Measurements from ENCODE around the gene NCOA7.

NCOA7 gene

GRCh38 chr6:125871365-125871764 lies 80.6 kb downstream of the NCOA7 start:
- H3K4me3 ChIP-seq (ENCODE audit: extremely low read depth, insufficient read depth, low read length, poor library complexity, severe bottlenecking): no peak overlapping the region
- peaks cover 5% of the 10 kb centered on the region for H3K36me3 ChIP-seq (ENCODE audit: control insufficient read depth, insufficient read depth, low read length)
- no peaks in the 10 kb centered on the region for H3K9me3 ChIP-seq (ENCODE audit: control insufficient read depth, low read length)
- no peak overlapping the region for H3K27ac ChIP-seq (ENCODE audit: low read depth, low read length, severe bottlenecking)
- peaks cover 7% of the 10 kb centered on the region for H3K4me1 ChIP-seq (ENCODE audit: control insufficient read depth, insufficient read depth, low read length, poor library complexity, severe bottlenecking)

- Histone ChIP-seq H3K36me3 (ENCODE audit: control insufficient read depth, insufficient read depth, low read length) (peaks cover 5% of the 10 kb centered on the region), H3K9me3 (ENCODE audit: control insufficient read depth, low read length) (no peaks in the 10 kb centered on the region), H3K4me1 (ENCODE audit: control insufficient read depth, insufficient read depth, low read length, poor library complexity, severe bottlenecking) (peaks cover 7% of the 10 kb centered on the region), H3K27ac (ENCODE audit: low read depth, low read length, severe bottlenecking) (no peak overlapping the region), H3K4me3 (ENCODE audit: extremely low read depth, insufficient read depth, low read length, poor library complexity, severe bottlenecking) (no peak overlapping the region)
- 100% methylated on average over 1 of the region's 5 CpGs; no CpG with 5 or more reads in 1 of the 2 experiments for WGBS, 2 experiments (ENCODE audit: insufficient coverage in 2 of 2)
Measured at GRCh38 chr6:125872259-125872921, 81.6 kb downstream of the NCOA7 start.

- no peak overlapping the region for H3K27ac ChIP-seq (ENCODE audit: low read depth, low read length, severe bottlenecking)
- no peaks in the 10 kb centered on the region for H3K36me3 ChIP-seq (ENCODE audit: control insufficient read depth, insufficient read depth, low read length)
- 86 to 97% methylated on average over 1 to 2 of the region's 4 CpGs for WGBS, 2 experiments (ENCODE audit: insufficient coverage in 2 of 2)
- H3K9me3 ChIP-seq (ENCODE audit: control insufficient read depth, low read length): no peaks in the 10 kb centered on the region
- no peak overlapping the region for H3K4me3 ChIP-seq (ENCODE audit: extremely low read depth, insufficient read depth, low read length, poor library complexity, severe bottlenecking)
- H3K4me1 ChIP-seq (ENCODE audit: control insufficient read depth, insufficient read depth, low read length, poor library complexity, severe bottlenecking): no peaks in the 10 kb centered on the region
Measured at GRCh38 chr6:125882243-125882642, 91.5 kb downstream of the NCOA7 start.

GRCh38 chr6:125884634-125885371 lies 94.0 kb downstream of the NCOA7 start:
- WGBS, 2 experiments (ENCODE audit: insufficient coverage in 2 of 2): 92% methylated on average over 4 to 5 of the region's 6 CpGs
- Histone ChIP-seq H3K36me3 (ENCODE audit: control insufficient read depth, insufficient read depth, low read length) (no peaks in the 10 kb centered on the region), H3K4me1 (ENCODE audit: control insufficient read depth, insufficient read depth, low read length, poor library complexity, severe bottlenecking) (no peaks in the 10 kb centered on the region), H3K9me3 (ENCODE audit: control insufficient read depth, low read length) (no peaks in the 10 kb centered on the region), H3K27ac (ENCODE audit: low read depth, low read length, severe bottlenecking) (no peak overlapping the region), H3K4me3 (ENCODE audit: extremely low read depth, insufficient read depth, low read length, poor library complexity, severe bottlenecking) (no peak overlapping the region)

DNA sequence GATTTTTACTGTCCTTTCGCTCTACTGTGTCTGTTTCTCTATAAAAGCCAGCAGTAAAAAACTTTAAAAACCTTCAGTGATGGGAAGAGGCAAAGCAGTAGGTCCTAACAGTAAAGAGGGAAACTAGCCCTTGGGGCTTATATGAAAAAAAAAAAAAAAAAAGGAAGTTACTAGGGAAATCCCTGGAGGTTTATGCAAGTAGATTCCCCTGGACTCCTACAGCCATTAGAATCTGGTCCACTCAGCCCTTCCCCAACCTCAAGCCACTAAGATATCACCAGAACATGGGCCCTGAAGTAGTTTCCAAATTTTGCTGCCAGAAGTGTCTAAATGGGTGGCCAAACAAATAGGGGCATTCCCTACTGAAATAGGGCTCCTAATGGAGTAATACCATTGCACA lies 95.3 kb downstream of the NCOA7 start:
- H3K36me3 ChIP-seq (ENCODE audit: control insufficient read depth, insufficient read depth, low read length): no peaks in the 10 kb centered on the region
- H3K27ac ChIP-seq (ENCODE audit: low read depth, low read length, severe bottlenecking): no peak overlapping the region
- H3K4me3 ChIP-seq (ENCODE audit: extremely low read depth, insufficient read depth, low read length, poor library complexity, severe bottlenecking): no peak overlapping the region
- H3K9me3 ChIP-seq (ENCODE audit: control insufficient read depth, low read length): no peaks in the 10 kb centered on the region
- no peaks in the 10 kb centered on the region for H3K4me1 ChIP-seq (ENCODE audit: control insufficient read depth, insufficient read depth, low read length, poor library complexity, severe bottlenecking)
- WGBS, 2 experiments (ENCODE audit: insufficient coverage in 2 of 2): no CpG with 5 or more reads among the region's 1 CpG

- 100% methylated on average over 2 of the region's 2 CpGs; no CpG with 5 or more reads in 1 of the 2 experiments for WGBS, 2 experiments (ENCODE audit: insufficient coverage in 2 of 2)
- H3K4me3 ChIP-seq (ENCODE audit: extremely low read depth, insufficient read depth, low read length, poor library complexity, severe bottlenecking): no peak overlapping the region
- no peaks in the 10 kb centered on the region for H3K36me3 ChIP-seq (ENCODE audit: control insufficient read depth, insufficient read depth, low read length)
- H3K9me3 ChIP-seq (ENCODE audit: control insufficient read depth, low read length): no peaks in the 10 kb centered on the region
- no peak overlapping the region for H3K27ac ChIP-seq (ENCODE audit: low read depth, low read length, severe bottlenecking)
- H3K4me1 ChIP-seq (ENCODE audit: control insufficient read depth, insufficient read depth, low read length, poor library complexity, severe bottlenecking): no peaks in the 10 kb centered on the region
Measured at GRCh38 chr6:125886914-125887313, 96.2 kb downstream of the NCOA7 start.

- Histone ChIP-seq H3K4me1 (ENCODE audit: control insufficient read depth, insufficient read depth, low read length, poor library complexity, severe bottlenecking) (no peaks in the 10 kb centered on the region), H3K27ac (ENCODE audit: low read depth, low read length, severe bottlenecking) (no peak overlapping the region), H3K36me3 (ENCODE audit: control insufficient read depth, insufficient read depth, low read length) (no peaks in the 10 kb centered on the region), H3K4me3 (ENCODE audit: extremely low read depth, insufficient read depth, low read length, poor library complexity, severe bottlenecking) (no peak overlapping the region), H3K9me3 (ENCODE audit: control insufficient read depth, low read length) (no peaks in the 10 kb centered on the region)
Measured at GRCh38 chr6:125887372-125887771, 96.6 kb downstream of the NCOA7 start.

- no peaks in the 10 kb centered on the region for H3K9me3 ChIP-seq (ENCODE audit: control insufficient read depth, low read length)
- no peaks in the 10 kb centered on the region for H3K36me3 ChIP-seq (ENCODE audit: control insufficient read depth, insufficient read depth, low read length)
- WGBS, 2 experiments (ENCODE audit: insufficient coverage in 2 of 2): 38 to 59% methylated on average over 3 to 4 of the region's 8 CpGs
- no peak overlapping the region for H3K4me3 ChIP-seq (ENCODE audit: extremely low read depth, insufficient read depth, low read length, poor library complexity, severe bottlenecking)
- no peaks in the 10 kb centered on the region for H3K4me1 ChIP-seq (ENCODE audit: control insufficient read depth, insufficient read depth, low read length, poor library complexity, severe bottlenecking)
- H3K27ac ChIP-seq (ENCODE audit: low read depth, low read length, severe bottlenecking): no peak overlapping the region
Measured at GRCh38 chr6:125888989-125889656, 98.4 kb downstream of the NCOA7 start.

- no peaks in the 10 kb centered on the region for H3K9me3 ChIP-seq (ENCODE audit: control insufficient read depth, low read length)
- H3K4me1 ChIP-seq (ENCODE audit: control insufficient read depth, insufficient read depth, low read length, poor library complexity, severe bottlenecking): no peaks in the 10 kb centered on the region
- WGBS, 2 experiments (ENCODE audit: insufficient coverage in 2 of 2): 100% methylated on average over 1 to 2 of the region's 2 CpGs
- H3K27ac ChIP-seq (ENCODE audit: low read depth, low read length, severe bottlenecking): no peak overlapping the region
- H3K4me3 ChIP-seq (ENCODE audit: extremely low read depth, insufficient read depth, low read length, poor library complexity, severe bottlenecking): no peak overlapping the region
- no peaks in the 10 kb centered on the region for H3K36me3 ChIP-seq (ENCODE audit: control insufficient read depth, insufficient read depth, low read length)
Measured at GRCh38 chr6:125899726-125900182, 109.0 kb downstream of the NCOA7 start.

- WGBS, 2 experiments (ENCODE audit: insufficient coverage in 2 of 2): 90 to 93% methylated on average over 2 of the region's 3 CpGs
- Histone ChIP-seq H3K4me1 (ENCODE audit: control insufficient read depth, insufficient read depth, low read length, poor library complexity, severe bottlenecking) (no peaks in the 10 kb centered on the region), H3K36me3 (ENCODE audit: control insufficient read depth, insufficient read depth, low read length) (no peaks in the 10 kb centered on the region), H3K27ac (ENCODE audit: low read depth, low read length, severe bottlenecking) (no peak overlapping the region), H3K4me3 (ENCODE audit: extremely low read depth, insufficient read depth, low read length, poor library complexity, severe bottlenecking) (no peak overlapping the region), H3K9me3 (ENCODE audit: control insufficient read depth, low read length) (no peaks in the 10 kb centered on the region)
Measured at GRCh38 chr6:125904871-125905270, 114.1 kb downstream of the NCOA7 start.

Measured in mesodermal cell (in vitro differentiated cells).